ENCODE data around the gene KLHL7.
"Not testable (repeated sequence)": the region's sequence is repeated elsewhere in the genome, so short reads cannot be mapped to it uniquely, and the experiment has no call there.

The KLHL7 gene

DNA sequence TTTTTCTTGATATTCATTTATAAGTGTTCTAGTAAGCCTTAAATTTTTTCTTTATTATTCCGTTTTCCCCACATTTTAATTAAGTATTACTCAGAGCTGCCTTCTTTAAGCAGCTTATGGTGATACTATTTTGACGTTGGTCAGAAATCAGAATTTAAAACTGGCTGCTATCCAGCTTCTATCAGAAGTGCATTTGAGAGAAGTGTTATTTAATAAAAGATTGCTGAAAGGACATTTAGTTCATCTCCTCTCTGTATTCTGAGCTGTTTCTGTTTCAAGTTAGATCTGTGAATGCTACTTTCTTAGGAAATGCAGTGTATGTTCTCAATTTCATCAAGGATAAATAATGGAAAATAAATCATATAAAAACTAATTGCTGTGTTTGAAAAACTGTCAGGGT, 17.4 kb downstream of the KLHL7 start:
- TF ChIP-seq, protein P1, sequence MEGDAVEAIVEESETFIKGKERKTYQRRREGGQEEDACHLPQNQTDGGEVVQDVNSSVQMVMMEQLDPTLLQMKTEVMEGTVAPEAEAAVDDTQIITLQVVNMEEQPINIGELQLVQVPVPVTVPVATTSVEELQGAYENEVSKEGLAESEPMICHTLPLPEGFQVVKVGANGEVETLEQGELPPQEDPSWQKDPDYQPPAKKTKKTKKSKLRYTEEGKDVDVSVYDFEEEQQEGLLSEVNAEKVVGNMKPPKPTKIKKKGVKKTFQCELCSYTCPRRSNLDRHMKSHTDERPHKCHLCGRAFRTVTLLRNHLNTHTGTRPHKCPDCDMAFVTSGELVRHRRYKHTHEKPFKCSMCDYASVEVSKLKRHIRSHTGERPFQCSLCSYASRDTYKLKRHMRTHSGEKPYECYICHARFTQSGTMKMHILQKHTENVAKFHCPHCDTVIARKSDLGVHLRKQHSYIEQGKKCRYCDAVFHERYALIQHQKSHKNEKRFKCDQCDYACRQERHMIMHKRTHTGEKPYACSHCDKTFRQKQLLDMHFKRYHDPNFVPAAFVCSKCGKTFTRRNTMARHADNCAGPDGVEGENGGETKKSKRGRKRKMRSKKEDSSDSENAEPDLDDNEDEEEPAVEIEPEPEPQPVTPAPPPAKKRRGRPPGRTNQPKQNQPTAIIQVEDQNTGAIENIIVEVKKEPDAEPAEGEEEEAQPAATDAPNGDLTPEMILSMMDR (IDR thresholded peaks at IDR 0.05; ENCODE audit: low read depth, low read length): no peak

DNA sequence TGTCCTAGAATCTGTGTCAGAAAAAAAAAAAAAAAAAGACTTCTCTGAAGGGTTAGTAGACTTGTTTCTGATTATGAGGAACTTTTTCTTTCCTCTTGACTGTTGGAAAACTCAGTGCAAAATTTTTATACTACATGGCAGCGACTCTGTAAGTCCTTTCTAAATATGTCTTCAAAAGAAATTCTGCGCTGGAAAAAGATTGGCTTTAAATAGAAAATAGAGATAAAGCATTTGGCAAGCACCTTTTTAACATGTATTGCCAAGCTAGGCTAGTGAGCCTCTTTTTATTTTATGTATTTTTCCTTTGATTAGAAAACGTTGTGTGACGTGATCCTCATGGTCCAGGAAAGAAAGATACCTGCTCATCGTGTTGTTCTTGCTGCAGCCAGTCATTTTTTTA, 17.9 kb downstream of the KLHL7 start:
- no peak overlapping the region for H3K4me3 ChIP-seq (ENCODE audit: low read depth, low read length)

More for the DNA sequence above, 17.4 kb downstream of the KLHL7 start:
- no peak overlapping the region for H3K4me3 ChIP-seq (ENCODE audit: low read depth, low read length)

DNA sequence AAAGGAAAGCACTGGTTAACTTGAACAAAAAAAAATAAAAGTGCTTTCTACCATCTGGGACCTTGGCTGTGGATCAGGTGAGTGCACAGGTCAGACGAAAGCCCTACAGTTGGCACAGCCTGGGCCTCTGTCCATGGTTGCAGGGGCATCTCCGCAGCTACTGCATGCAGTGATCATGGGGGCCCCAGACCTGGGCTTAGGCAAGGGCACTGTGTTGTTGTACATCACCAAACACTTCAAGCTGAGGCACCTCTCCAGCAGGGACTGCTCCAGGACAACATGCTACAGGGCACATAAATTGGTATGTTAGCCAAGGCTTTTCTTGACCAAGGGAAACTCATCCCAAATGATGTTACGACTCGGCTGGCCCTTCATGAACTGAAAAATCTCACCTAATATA, 23.5 kb downstream of the KLHL7 start:
- no peak overlapping the region for H3K4me3 ChIP-seq (ENCODE audit: low read depth, low read length)
- TF ChIP-seq, protein P1 (IDR thresholded peaks at IDR 0.05; ENCODE audit: low read depth, low read length): no peak

More for the DNA sequence above, 17.9 kb downstream of the KLHL7 start:
- TF ChIP-seq, protein P1 (IDR thresholded peaks at IDR 0.05; ENCODE audit: low read depth, low read length): no peak

DNA sequence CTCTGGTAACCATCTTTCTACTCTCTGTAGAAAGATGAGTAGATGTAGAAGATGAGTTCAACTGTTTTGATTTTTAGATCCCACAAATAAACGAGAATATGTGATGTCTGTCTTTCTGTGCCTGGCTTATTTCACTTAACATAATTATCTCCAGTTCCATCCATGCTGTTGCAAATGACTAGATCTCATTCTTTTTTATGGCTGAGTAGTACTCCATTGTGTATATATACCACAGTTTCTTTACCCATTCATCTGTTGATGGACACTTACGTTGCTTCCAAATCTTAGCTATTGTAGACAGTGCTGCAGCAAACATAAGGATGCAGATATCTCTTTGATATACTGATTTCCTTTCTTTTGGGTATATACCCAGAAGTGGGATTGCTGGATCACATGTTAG, 26.2 kb downstream of the KLHL7 start:
- not testable (repeated sequence) for H3K4me3 ChIP-seq (ENCODE audit: low read depth, low read length)

DNA sequence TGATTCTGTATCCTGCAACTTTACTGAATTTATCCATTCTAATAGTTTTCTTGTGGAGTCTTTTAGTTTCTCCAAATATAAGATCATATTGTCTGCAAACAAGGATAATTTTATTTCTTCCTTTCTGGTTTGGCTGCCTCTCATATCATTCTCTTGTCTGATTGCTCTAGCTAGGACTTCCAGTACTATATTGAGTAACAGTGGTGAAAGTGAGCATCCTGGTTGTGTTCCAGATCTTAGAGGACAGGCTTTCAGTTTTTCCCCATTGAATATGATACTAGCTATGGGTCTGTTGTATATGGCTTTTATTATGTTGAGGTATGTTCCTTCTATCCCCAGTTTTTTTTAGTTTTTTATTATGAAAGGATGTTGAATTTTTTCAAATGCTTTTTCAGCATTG, 28.2 kb downstream of the KLHL7 start:
- TF ChIP-seq, protein P1 (IDR thresholded peaks at IDR 0.05; ENCODE audit: low read depth, low read length): no peak
- H3K4me3 ChIP-seq (ENCODE audit: low read depth, low read length): no peak overlapping the region

DNA sequence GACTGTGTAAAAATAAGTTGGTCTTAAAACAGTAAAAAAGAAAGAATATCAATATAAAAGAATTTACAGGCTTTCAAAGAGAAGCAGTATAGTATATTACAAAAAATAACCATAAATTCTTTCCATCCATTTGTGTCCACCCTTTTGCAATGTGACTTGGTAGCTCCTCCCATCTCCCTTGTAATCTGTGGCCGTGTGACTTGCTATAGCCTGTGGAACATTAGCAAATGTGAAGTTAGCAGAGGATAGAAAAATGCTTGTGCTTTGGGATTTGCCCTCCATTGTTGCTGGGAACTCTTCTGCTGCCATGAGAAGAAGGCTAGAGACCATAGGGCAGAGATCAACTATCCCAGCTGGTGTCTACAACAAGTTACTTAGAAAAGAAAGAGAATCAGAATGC, 30.2 kb downstream of the KLHL7 start:
- TF ChIP-seq, protein P1 (IDR thresholded peaks at IDR 0.05; ENCODE audit: low read depth, low read length): no peak
- H3K4me3 ChIP-seq (ENCODE audit: low read depth, low read length): no peak overlapping the region

DNA sequence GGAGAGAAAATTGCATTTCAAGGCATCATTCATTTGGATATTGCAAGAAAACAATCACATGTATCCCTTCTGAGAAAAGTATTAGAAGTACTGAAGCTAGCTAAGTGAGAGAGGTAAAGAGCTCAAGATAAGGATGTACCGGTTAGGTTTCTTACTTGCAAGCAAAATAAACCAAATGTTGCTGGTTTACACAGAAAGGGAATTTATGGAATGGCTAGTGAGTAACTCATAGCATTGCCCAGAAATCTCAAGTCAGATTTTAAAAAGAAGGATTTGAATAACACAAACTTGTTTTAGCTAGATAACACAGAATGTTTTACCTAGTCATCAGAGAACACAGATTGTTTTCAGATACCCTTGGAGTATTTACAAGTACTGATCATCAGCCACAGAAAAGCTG, 30.6 kb downstream of the KLHL7 start:
- no peak overlapping the region for H3K4me3 ChIP-seq (ENCODE audit: low read depth, low read length)
- TF ChIP-seq, protein P1 (IDR thresholded peaks at IDR 0.05; ENCODE audit: low read depth, low read length): no peak

DNA sequence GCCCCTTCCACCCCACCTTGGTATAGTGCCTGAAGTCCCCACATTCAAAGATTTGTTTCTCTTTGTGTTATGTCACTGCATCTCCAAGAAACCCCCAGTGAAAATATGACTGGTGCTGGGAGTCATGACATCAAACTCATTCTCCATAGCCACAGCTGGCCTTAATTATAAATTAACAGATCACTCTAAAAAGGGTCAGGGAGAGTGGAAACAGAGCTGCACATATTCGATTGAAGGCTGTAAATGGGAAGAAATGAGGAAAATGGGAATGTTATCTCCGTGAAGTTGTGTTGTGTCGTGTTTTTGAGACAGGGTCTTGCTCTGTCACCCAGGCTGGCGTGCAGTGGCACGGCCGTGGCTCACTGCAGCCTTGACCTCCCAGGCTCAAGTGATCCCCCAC, 52.1 kb downstream of the KLHL7 start:
- no peak overlapping the region for H3K4me3 ChIP-seq (ENCODE audit: low read depth, low read length)
- TF ChIP-seq, protein P1 (IDR thresholded peaks at IDR 0.05; ENCODE audit: low read depth, low read length): no peak

Data from WI38 (cell line).